ENCODE data around the gene CXCL5.

GRCh38 chr4:73967866-73968265 lies 30.6 kb downstream of the CXCL5 start:
- no peak for TF ChIP-seq CTCF (IDR thresholded peaks at IDR 0.05; ENCODE audit: insufficient read depth, low read depth, low read length)
- no peak for TF ChIP-seq EZH2 (IDR thresholded peaks at IDR 0.05; ENCODE audit: insufficient read depth, low read length)
